Hindlimb muscle (tissue), 1 donor: ENCODE measurements around the gene CAPN2. TPM values are rescaled to one million over a fixed set of nuclear protein-coding genes. Genes with fewer than 3 reads are reported as not detected.
"Not testable (repeated sequence)": the region's sequence is repeated elsewhere in the genome, so short reads cannot be mapped to it uniquely, and the experiment has no call there.

Experiments
- DNase-seq: peaks from one replicate; pipeline ENCODE4 v3.0.0-alpha.2; 2013
- polyA plus RNA-seq: library from polyadenylated mRNA; unstranded; fragments of 120-200 nt; gene quantifications from one replicate; pipeline ENCODE4 v1.2.1, GENCODE V29; 2013; ENCODE audit not compliant: insufficient read length

CAPN2 gene
- polyA plus RNA-seq, 1 donor = 99.6 TPM

DNA sequence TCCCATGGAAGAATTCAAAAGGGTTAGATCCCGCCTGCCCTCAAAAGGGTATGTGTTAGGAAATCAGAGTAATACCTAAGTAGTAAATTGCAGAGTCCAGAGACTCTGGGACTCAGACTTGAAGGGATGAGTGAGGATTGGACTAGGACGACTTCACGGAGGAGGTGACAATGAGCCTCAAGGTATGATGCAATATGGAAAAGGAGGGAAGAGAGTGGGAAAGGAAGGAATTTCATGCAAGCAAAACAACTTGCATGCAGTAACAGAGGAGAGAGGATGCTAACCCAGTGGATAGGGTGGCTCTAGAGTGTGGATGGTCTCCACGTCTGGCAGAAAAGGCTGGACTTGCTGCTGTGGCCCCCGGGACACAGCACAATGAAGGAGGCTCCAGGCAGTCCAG is 4.8 kb downstream of the CAPN2 start:
- DNase-seq = no peak

DNA sequence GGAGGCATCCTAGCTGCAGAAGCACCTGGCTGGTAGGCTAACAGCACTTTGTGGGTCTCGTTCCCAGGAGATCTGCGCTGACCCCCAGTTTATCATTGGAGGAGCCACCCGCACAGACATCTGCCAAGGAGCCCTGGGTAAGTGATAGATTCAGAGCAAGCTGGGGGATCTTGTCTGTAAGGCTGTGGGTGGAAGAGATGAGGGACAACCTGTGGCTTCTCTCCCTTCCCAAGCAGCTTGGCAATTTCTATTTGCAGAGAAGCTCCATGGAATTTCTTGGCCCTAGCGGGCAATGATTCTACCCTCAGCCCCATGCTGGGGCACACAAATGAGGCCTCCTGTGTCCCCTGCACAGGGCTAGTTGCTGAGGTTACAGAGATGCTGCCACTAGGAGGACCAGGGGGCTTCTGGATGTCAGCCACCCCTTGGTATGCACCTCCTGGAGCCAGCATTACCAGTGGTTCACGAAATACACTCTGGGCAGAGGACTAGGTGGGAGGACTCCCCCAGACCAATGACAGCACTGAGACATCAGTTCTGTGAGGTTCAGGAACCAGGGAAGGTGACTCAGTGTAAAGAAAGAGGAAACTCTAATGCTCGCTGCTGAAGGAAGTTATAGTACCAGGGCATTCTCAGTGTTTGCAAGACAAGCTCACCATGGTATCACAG is 5.5 kb downstream of the CAPN2 start:
- no peak for DNase-seq

DNA sequence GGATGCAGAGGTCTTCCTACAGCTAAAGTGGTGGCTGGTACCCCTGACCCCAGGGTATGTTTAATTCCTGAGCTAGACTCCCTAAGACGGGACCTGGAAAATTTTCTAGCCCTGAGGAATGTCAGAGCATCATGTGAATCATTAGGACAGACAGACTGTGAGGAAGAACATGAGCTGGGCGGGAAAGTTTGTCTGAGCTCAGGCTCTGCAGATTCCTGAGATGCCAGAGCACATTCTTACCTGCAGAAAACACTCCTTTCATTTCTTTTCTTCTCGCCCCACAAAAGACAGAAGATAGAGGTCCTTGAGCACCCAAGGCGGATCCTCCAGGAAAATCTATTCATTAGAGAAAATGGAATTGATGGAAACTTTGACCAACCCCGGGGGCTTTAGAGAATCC is 6.5 kb downstream of the CAPN2 start:
- no peak for DNase-seq

- no peak for DNase-seq
Observed at GRCh38 chr1:223720971-223721591, 8.7 kb downstream of the CAPN2 start.

DNA sequence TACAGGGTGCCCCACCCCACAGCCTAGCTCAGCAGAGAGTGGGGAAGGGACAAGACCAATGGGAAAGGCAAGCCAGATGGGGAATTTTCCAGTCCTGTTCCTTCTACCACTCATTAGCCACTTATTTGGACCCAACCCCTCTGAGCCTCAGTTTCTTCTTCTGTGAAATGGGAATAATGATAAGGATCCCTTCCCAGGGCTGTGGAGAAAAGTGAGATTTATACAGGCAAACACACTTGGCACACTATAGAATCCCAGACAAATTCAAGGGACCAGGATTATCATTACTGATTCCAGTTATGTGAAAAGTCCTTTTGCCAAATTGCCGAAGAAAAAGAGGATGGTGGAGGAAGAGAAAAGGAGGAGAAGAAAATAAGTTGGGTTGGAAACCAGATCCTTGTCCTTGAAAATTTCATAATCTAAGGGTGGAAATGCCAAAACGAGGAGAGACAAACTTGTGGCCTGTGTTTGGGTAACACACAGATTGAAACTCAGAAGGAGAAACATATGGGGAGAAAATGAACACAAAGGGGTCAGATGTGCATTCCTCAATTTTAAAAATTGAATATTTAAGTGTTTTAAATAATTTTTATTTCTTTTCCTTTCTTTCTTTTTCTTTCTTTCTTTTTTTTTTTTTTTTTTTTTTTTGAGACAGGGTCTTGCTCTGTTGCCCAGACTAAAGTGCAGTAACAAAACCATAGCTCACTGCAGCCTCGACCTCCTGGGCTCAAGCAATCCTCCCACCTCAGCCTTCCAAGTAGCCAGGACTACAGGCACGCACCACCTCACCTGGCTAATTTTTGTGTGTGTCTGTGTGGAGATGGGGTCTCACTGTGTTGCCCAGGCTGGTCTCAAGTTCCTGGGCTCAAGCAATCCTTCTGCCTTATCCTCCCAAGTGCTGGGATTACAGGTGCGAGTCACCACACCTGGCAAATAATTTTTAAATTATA is 9.6 kb downstream of the CAPN2 start:
- DNase-seq = no peak

GRCh38 chr1:223723351-223723904 is 11.1 kb downstream of the CAPN2 start:
- DNase-seq = no peak

DNA sequence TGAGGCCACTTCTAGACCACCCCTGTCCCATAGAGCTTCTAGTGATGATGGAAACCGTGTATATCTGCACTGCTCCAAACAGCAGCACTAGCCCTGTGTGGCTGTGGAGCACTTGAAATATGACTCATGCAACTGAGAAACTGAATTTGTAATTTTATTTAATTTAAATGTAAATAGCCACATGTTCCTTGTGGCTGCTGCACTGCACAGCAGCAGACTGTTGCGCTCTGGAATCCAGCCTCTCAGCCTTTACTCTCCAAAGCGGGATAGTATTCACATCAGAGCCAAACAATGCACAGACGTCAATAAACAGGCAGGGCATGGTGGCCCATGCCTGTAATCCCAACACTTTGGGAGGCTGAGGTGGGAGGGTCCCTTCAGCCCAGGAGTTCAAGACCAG is 12.0 kb downstream of the CAPN2 start:
- no peak for DNase-seq

- DNase-seq = no peak
Observed at GRCh38 chr1:223725578-223725977, 13.2 kb downstream of the CAPN2 start.

DNA sequence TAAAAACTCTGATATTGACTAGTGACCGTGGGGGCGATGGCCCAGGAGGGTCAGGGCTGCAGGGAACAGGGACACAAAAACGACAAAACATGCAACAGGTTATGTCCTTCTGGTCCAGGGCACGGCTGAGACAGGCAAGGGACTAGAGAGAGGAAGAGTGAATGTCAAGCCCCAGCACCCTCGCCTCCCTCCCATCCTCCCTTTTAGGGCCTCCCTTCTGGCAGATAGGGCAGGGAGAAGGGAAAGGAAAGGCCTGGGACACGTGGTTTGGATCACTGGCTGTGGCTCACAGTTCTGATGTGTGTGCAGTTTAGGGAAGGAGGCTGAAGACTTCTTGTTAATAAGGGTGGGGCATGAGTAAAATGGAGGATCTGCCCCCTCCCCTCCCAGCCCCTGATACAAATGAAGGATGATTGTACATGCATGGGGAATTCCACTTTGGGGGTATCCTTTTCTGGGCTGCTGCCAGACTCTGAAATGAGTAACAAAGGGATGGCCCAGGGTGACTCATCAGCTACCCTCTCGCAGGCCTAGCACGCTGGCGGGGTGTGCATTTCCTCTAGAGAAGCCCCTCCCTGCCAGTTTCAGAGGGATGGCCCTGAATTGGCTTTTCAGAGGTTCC is 14.2 kb downstream of the CAPN2 start:
- peak; percentile 86 for DNase-seq

DNA sequence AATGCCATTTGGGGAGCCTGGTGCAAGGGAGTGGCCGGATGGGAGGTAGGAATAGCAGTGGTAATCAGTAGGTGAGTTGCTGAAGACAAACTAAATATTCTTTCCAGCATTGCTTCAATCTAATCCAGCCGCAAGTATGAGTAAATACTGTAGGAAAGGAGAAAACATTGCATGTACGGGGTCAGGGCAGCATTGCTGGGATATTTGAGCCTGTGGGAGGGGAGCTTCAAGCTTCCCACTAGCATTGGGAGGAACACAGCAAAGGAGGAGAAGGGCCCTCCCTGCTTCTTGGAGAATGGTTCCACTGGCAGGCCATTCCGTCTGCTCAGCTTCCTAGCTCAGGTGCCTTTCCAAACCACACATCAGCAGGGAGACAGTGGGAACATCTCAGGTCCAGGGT is 15.2 kb downstream of the CAPN2 start:
- DNase-seq = no peak

DNA sequence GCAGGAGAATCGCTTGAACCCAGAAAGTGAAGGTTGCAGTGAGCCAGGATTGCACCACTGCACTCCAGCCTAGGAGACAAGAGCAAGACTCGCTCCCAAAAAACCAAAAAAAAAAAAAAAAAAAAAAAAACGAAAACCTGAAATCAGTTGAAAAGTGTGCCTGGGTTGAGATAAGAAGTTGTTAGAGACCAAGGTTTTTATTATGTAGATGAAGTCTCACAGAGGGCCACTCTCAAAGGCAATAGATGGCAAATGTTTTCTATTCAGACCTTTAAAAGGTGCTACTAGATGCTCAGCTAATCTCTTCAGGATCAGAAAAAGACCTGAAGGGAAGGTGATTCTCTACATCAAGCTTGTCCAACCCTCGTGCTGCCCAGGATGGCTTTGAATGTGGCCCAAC is 17.6 kb downstream of the CAPN2 start:
- DNase-seq = no peak

- no peak for DNase-seq
Observed at GRCh38 chr1:223730479-223731132, 18.3 kb downstream of the CAPN2 start.

DNA sequence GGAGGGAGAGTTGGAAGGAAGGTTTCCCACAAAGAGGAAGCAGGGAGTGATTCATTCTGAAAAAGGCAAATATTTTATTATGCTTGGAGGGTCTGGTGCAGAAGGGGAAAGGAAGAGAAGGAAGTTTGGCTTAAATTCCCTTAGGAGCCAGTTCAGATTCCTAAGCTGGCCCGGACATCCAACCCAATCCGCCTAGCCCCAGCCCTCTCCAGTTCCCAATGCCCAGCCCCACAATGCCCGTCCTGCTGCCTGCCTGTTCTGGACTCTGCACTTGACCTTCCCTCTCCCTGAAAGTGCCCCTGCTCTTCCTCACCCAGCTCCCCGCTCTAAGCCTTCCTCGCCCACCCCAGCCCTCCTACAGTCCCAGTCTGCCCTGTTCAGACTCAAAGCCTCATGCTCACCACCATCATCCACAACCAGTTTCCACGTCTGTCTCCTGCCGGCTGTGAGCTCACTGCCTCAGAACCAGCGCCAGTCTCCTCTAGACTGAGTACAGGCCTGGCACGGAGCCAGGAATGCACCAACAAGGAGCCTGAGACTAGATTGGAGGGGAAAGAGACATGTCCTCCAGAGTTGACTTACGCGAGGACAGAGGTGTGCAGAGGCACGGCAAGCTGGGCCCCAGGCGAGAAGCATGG is 18.9 kb downstream of the CAPN2 start:
- DNase-seq = no peak

DNA sequence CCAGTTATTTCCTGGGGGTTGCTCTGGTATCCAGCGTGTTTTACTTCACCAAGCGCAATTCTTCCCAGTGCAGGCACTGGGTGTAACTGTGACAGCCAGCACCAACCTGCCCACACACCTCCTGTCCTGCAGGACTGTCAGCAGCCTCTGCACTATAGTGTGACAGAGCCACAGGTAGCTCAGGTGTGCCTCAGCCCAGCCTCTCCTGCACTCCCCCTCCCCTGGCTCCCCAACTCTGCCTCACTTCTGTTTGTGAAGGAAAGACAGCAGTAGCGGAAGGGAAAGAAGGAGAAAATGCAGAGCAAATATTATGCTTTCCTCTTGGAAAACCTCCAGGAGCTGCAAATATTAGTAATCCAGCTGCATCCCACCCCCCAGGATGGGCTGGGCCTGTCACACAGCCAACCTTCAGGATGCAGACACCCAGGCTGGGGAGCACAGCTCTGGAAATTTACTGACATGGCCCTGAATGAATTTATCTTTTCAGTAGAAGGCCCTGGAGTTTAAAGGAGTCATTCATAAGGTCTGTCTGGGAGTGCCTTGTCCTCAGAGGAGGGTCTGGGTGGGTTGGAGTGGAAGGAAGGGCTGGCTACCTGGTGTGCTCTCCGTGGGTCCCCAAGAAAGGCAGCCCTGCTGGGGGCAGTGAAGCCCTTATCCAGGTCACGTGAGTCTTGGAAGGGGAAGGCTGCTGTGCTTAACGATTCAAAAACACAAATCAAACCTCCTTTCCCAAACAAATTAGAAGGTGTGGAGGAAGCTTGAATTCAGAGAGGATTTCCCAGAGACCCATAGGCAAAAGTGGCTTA is 20.9 kb downstream of the CAPN2 start:
- peak; percentile 80 for DNase-seq

DNA sequence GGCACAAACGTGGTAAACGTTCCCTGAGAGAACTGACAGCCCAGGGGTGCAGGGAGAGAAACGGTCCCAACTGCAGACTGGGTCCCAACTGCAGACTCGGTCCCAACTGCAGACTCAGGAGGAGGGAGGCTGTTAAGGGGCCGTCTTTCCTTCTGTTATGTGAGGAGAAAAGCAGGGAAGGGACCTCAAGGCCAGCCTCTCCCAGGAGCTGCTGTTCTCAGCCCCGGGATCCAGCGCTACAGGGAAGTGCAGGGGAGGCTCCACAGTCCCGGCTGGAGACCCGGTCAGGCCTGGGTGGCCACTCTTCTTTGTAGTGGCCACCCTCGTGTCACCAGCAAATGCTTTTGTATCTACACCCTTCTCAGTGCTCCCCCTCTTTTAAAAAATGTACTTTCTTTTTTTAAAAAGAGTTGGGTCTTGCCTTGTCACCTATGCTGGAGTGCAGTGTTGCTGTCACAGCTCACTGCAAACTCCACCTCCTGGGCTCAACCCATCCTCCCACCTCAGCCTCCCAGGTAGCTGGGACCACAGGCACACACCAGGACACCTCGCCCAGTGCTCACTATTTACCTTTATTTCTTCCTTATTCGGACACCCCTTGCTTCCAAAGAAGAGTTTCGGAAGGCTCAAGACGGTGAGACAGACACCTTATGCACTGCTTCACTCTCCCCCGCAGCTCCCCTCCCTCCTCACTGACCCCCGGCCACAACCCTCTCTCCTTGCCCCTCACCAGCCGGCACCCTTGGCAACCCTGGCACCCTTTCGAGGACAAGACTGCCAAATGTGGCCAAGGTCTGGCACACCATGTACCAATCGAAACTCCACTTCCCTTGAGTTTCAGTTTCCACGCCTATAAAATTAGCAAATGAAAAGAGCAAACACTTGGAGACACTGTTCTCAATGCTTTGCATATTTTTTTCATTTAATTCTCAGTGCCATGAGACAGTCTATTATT is 21.8 kb downstream of the CAPN2 start:
- no peak for DNase-seq

GRCh38 chr1:223736638-223737037 is 24.3 kb downstream of the CAPN2 start:
- DNase-seq = not testable (repeated sequence)

DNA sequence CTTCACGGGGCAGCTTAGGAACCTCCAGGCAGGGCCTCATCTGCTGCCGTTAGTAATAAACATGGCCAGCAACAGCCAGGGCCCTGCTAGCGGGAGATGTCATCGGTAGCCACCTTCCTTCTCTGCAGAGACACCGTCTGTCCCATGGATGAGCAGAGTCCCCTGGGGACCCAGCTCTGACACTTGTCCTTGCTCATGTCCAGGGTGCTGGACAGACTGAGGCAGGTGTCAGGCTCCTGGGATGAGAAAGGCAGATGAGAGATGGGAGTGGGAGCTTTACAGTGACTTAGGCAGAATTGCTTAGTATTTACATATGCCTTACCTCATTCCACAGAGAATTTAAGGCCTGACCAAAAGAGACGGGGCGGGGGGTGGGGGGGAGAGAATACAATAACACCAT is 25.0 kb downstream of the CAPN2 start:
- DNase-seq = no peak

GRCh38 chr1:223738465-223739365 is 26.4 kb downstream of the CAPN2 start:
- no peak for DNase-seq
